Measurements from ENCODE around the gene PLEKHJ1. TPM values are rescaled to one million over a fixed set of nuclear protein-coding genes. Genes with fewer than 3 reads are reported as not detected.

The PLEKHJ1 gene
- total RNA-seq, 3 donors from 2014 or later: 132 to 231 (median 189) TPM

- peaks cover 56% of the 10 kb centered on the region for H3K4me1 ChIP-seq (ENCODE audit: low read depth)
- intact Hi-C loops (cut with DNase I, micrococcal nuclease): loop anchor here (5.0 to 10.0 kb wide), 2 partner anchors 35 to 88 kb away; partner anchors contain the start of genes LSM7 (in 1 of the 2) and SPPL2B (in 1 of the 2)
These were observed 1.1 kb upstream of the PLEKHJ1 start for GRCh38 chr19:2237051-2237868.

DNA sequence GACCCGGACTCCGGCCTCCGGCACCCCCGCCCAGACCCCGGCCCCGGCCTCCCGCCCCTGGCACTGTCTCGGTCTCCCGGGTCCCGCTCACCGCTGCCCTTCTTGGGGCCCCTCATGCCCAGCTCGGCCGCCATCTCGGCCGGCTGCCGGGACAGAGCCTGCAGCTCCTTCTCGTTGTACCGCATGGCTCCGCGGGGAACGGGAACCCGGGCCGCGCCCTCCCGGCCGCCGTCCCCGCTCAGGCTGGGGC, 140 bp downstream of the PLEKHJ1 start:
- intact Hi-C loops (cut with DNase I, micrococcal nuclease): loop anchor here (5.0 to 10.0 kb wide), 2 partner anchors 36 to 89 kb away; partner anchors contain the start of genes LSM7 (in 1 of the 2) and SPPL2B (in 1 of the 2)
- peaks cover 3% of the 10 kb centered on the region for H3K36me3 ChIP-seq (ENCODE audit: low read depth)
- H3K4me1 ChIP-seq (ENCODE audit: low read depth): peaks cover 44% of the 10 kb centered on the region

More at GRCh38 chr19:2237051-2237868, 1.1 kb upstream of the PLEKHJ1 start:
- ATAC-seq: no peak
- TF ChIP-seq, protein P1, sequence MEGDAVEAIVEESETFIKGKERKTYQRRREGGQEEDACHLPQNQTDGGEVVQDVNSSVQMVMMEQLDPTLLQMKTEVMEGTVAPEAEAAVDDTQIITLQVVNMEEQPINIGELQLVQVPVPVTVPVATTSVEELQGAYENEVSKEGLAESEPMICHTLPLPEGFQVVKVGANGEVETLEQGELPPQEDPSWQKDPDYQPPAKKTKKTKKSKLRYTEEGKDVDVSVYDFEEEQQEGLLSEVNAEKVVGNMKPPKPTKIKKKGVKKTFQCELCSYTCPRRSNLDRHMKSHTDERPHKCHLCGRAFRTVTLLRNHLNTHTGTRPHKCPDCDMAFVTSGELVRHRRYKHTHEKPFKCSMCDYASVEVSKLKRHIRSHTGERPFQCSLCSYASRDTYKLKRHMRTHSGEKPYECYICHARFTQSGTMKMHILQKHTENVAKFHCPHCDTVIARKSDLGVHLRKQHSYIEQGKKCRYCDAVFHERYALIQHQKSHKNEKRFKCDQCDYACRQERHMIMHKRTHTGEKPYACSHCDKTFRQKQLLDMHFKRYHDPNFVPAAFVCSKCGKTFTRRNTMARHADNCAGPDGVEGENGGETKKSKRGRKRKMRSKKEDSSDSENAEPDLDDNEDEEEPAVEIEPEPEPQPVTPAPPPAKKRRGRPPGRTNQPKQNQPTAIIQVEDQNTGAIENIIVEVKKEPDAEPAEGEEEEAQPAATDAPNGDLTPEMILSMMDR (IDR thresholded peaks at IDR 0.05): no peak
- Histone ChIP-seq H3K9me3 (no peaks in the 10 kb centered on the region), H3K36me3 (ENCODE audit: low read depth) (peaks cover 3% of the 10 kb centered on the region), H3K4me3 (peak overlapping the region; percentile 92)
- no peak for DNase-seq

GRCh38 chr19:2235381-2236063, 607 bp downstream of the PLEKHJ1 start:
- TF ChIP-seq, protein P1 (IDR thresholded peaks at IDR 0.05): no peak
- peak; percentile 61 for ATAC-seq
- Histone ChIP-seq H3K4me1 (ENCODE audit: low read depth) (peaks cover 39% of the 10 kb centered on the region), H3K4me3 (peak overlapping the region; percentile 92), H3K9me3 (no peaks in the 10 kb centered on the region), H3K36me3 (ENCODE audit: low read depth) (peaks cover 3% of the 10 kb centered on the region)
- DNase-seq: peak; percentile 86 to 87 (median 86)
- intact Hi-C loops (cut with DNase I, micrococcal nuclease): loop anchor here (5.0 to 10.0 kb wide), 2 partner anchors 37 to 89 kb away; partner anchors contain the start of genes LSM7 (in 1 of the 2) and SPPL2B (in 1 of the 2)

More for the DNA sequence above, 140 bp downstream of the PLEKHJ1 start:
- DNase-seq: no peak
- ATAC-seq: peak; percentile 0
- Histone ChIP-seq H3K9me3 (no peaks in the 10 kb centered on the region), H3K4me3 (peak overlapping the region; percentile 92)
- TF ChIP-seq, protein P1 (IDR thresholded peaks at IDR 0.05): no peak

DNA sequence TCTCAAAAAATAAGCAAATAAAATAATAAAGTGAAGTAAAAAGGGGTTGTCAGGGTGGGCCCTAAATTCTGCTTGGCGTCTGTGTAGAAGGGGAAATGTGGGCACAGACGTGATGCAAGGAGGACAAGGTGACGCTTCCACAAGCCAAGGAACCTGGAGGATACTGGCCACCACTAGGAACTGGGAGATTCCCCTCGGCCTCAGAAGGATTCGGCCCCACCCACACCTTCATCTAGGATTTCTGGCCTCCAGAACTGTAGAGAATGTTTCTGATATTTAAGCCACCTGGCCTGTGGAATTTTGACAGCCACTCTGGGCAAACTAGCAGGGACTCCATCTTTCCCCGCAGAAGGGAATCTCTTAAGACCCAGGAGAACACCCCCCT, 1.1 kb downstream of the PLEKHJ1 start:
- Histone ChIP-seq H3K4me3 (peak overlapping the region; percentile 92), H3K4me1 (ENCODE audit: low read depth) (peaks cover 36% of the 10 kb centered on the region), H3K36me3 (ENCODE audit: low read depth) (peaks cover 5% of the 10 kb centered on the region), H3K9me3 (no peaks in the 10 kb centered on the region)
- intact Hi-C loops (cut with DNase I, micrococcal nuclease): loop anchor here (5.0 to 10.0 kb wide), 2 partner anchors 37 to 90 kb away; partner anchors contain the start of genes LSM7 (in 1 of the 2) and SPPL2B (in 1 of the 2)
- DNase-seq (no peak), ATAC-seq (peak; percentile 2)
- TF ChIP-seq, protein P1 (IDR thresholded peaks at IDR 0.05): no peak

GRCh38 chr19:2233601-2234280, 2.4 kb downstream of the PLEKHJ1 start:
- H3K36me3 ChIP-seq (ENCODE audit: low read depth): peaks cover 5% of the 10 kb centered on the region

More at GRCh38 chr19:2233601-2234280, 2.4 kb downstream of the PLEKHJ1 start:
- Histone ChIP-seq H3K4me3 (no peak overlapping the region), H3K4me1 (ENCODE audit: low read depth) (peaks cover 27% of the 10 kb centered on the region), H3K9me3 (no peaks in the 10 kb centered on the region)
- intact Hi-C loops (cut with DNase I, micrococcal nuclease): loop anchor here in 1 of 2 donors (10.0 kb wide), 1 partner anchor 91 kb away; the partner anchor contains the start of genes LSM7 and SPPL2B
- DNase-seq (no peak), ATAC-seq (no peak)
- TF ChIP-seq, protein P1 (IDR thresholded peaks at IDR 0.05): no peak
